HG03175 (cell line): ENCODE results near the gene IL22.

Source experiments
- ATAC-seq: cut with Tn5 transposase; IDR thresholded peaks from one replicate; pipeline ENCODE4 v1.9.1; 2021; ENCODE audit warnings: mild to moderate bottlenecking, moderate library complexity; ENCODE audit not compliant: unreplicated experiment

IL22 gene

GRCh38 chr12:68253504-68253903 is at the start of gene IL22:
IL22 (minus strand) TSS chr12:68253604; CDS start chr12:68253448, 156 bp downstream.
- no peak for ATAC-seq

GRCh38 chr12:68297929-68298328 is 44.5 kb upstream of the IL22 start:
- no peak for ATAC-seq

GRCh38 chr12:68294251-68294650 is 40.8 kb upstream of the IL22 start:
- ATAC-seq = no peak

- ATAC-seq = no peak
Measured at GRCh38 chr12:68293347-68293746, 39.9 kb upstream of the IL22 start.

GRCh38 chr12:68292151-68292943 is 38.9 kb upstream of the IL22 start:
- ATAC-seq = no peak

- ATAC-seq = no peak
Measured at GRCh38 chr12:68291396-68292036, 38.1 kb upstream of the IL22 start.

GRCh38 chr12:68290126-68290525 is 36.7 kb upstream of the IL22 start:
- peak; percentile 98 for ATAC-seq

GRCh38 chr12:68287106-68287505 is 33.7 kb upstream of the IL22 start:
- ATAC-seq = no peak

- ATAC-seq = no peak
Measured at GRCh38 chr12:68286396-68286795, 33.0 kb upstream of the IL22 start.

GRCh38 chr12:68285541-68285940 is 32.1 kb upstream of the IL22 start:
- ATAC-seq = no peak

GRCh38 chr12:68281322-68282077 is 28.1 kb upstream of the IL22 start:
- ATAC-seq = no peak

- no peak for ATAC-seq
Measured at GRCh38 chr12:68280240-68280639, 26.8 kb upstream of the IL22 start.

- no peak for ATAC-seq
Measured at GRCh38 chr12:68279227-68280054, 26.0 kb upstream of the IL22 start.

GRCh38 chr12:68276402-68276930 is 23.1 kb upstream of the IL22 start:
- ATAC-seq = no peak

GRCh38 chr12:68272732-68273131 is 19.3 kb upstream of the IL22 start:
- ATAC-seq = no peak

GRCh38 chr12:68271346-68271745 is 17.9 kb upstream of the IL22 start:
- no peak for ATAC-seq

- no peak for ATAC-seq
Measured at GRCh38 chr12:68270358-68270757, 17.0 kb upstream of the IL22 start.

GRCh38 chr12:68269779-68270178 is 16.4 kb upstream of the IL22 start:
- ATAC-seq = no peak

GRCh38 chr12:68268967-68269366 is 15.6 kb upstream of the IL22 start:
- no peak for ATAC-seq

- ATAC-seq = no peak
Measured at GRCh38 chr12:68267892-68268396, 14.5 kb upstream of the IL22 start.
